DND-41 (cell line): ENCODE results near the gene TRERF1.

Experiments used
- EZH2 ChIP-seq: IDR thresholded peaks from 3 replicates; pipeline ENCODE4 v1.6.1; 2012; ENCODE audit warnings: borderline replicate concordance, low read depth, mild to moderate bottlenecking, moderate library complexity, low read length, inconsistent platforms; ENCODE audit not compliant: severe bottlenecking
- TF ChIP-seq, protein P1 (sequence below): IDR thresholded peaks from 2 replicates; pipeline ENCODE4 v1.5.1; 2012; ENCODE audit warnings: borderline replicate concordance, low read length, moderate library complexity, mild to moderate bottlenecking; ENCODE audit not compliant: poor library complexity, severe bottlenecking; ENCODE audit errors: extremely low read depth

DNA sequence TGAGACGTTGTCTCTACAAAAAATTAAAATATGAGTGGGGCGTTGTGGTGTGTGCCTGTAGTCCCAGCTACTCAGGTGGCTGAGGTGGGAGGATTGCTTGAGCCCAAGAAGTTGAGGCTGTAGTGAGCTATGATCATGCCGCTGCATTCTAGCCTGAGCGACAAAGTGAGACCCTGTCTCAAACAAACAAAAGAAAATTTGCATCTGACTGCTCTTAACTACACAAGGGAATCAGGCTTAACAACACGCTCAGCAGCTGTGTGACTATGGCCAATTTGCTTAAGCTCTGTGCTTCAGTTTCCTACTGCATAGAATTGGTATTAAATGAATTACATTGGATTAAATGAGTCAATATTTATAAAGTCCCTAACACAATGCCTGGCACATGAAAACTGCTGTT, 209.8 kb downstream of the TRERF1 start:
- TF ChIP-seq, protein P1, sequence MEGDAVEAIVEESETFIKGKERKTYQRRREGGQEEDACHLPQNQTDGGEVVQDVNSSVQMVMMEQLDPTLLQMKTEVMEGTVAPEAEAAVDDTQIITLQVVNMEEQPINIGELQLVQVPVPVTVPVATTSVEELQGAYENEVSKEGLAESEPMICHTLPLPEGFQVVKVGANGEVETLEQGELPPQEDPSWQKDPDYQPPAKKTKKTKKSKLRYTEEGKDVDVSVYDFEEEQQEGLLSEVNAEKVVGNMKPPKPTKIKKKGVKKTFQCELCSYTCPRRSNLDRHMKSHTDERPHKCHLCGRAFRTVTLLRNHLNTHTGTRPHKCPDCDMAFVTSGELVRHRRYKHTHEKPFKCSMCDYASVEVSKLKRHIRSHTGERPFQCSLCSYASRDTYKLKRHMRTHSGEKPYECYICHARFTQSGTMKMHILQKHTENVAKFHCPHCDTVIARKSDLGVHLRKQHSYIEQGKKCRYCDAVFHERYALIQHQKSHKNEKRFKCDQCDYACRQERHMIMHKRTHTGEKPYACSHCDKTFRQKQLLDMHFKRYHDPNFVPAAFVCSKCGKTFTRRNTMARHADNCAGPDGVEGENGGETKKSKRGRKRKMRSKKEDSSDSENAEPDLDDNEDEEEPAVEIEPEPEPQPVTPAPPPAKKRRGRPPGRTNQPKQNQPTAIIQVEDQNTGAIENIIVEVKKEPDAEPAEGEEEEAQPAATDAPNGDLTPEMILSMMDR, result no peak
- TF ChIP-seq EZH2, result no peak
